GM23338 (cell line): ENCODE measurements around the gene LIPA. TPM values are rescaled to one million over a fixed set of nuclear protein-coding genes. Genes with fewer than 3 reads are reported as not detected.

Experiments used
- ATAC-seq: fragments of 200-7000 bp; cut with Tn5 transposase; 3 replicates; pipeline ENCODE4 v1.9.1; 2020
- DNase-seq: peaks from one replicate; pipeline ENCODE4 v3.0.0-alpha.2; 2015; ENCODE audit warnings: low spot score
- H2AFZ ChIP-seq: fragments of 200-600 bp; sonication (generic); 2 replicates; pipeline ENCODE4 v1.8.0; 2016; ENCODE audit warnings: antibody characterized with exemption, mild to moderate bottlenecking, moderate library complexity
- H3F3A ChIP-seq: fragments of 200-600 bp; sonication (generic); replicated peaks from 2 replicates; pipeline ENCODE4 v1.8.0; 2017; ENCODE audit warnings: antibody characterized with exemption, mixed run types, low read depth
- H3K27ac ChIP-seq: fragments of 200-600 bp; sonication (generic); 2 replicates; pipeline ENCODE4 v1.6.1; 2016; ENCODE audit warnings: low read depth
- H3K27me3 ChIP-seq: fragments of 200-600 bp; sonication (generic); 2 replicates; pipeline ENCODE4 v1.8.0; 2016; ENCODE audit warnings: mild to moderate bottlenecking, mixed run types, moderate library complexity; ENCODE audit not compliant: insufficient read depth
- H3K36me3 ChIP-seq: fragments of 200-600 bp; sonication (generic); 2 replicates; pipeline ENCODE4 v1.8.0; 2016; ENCODE audit warnings: mild to moderate bottlenecking; ENCODE audit not compliant: insufficient read depth
- H3K4me1 ChIP-seq: fragments of 200-600 bp; sonication (generic); 2 replicates; pipeline ENCODE4 v1.8.0; 2016; ENCODE audit warnings: mild to moderate bottlenecking, moderate library complexity; ENCODE audit not compliant: insufficient read depth
- H3K4me2 ChIP-seq: fragments of 200-600 bp; sonication (generic); 2 replicates; pipeline ENCODE4 v1.7.1; 2017; ENCODE audit warnings: mixed run types
- H3K4me3 ChIP-seq: fragments of 200-600 bp; sonication (generic); 2 replicates; pipeline ENCODE4 v1.6.1; 2016; ENCODE audit warnings: mixed run types
- H3K79me2 ChIP-seq: fragments of 200-600 bp; sonication (generic); replicated peaks from 2 replicates; pipeline ENCODE4 v1.8.0; 2017; ENCODE audit warnings: mild to moderate bottlenecking; ENCODE audit not compliant: insufficient read depth
- H3K9me2 ChIP-seq: fragments of 200-600 bp; sonication (generic); 2 replicates; pipeline ENCODE4 v1.8.0; 2017; ENCODE audit not compliant: insufficient read depth
- H4K20me1 ChIP-seq: fragments of 200-600 bp; sonication (generic); replicated peaks from 2 replicates; pipeline ENCODE4 v1.8.0; 2017; ENCODE audit warnings: mild to moderate bottlenecking; ENCODE audit not compliant: insufficient read depth
- H3K27ac Mint-ChIP-seq: 2 replicates; pipeline ENCODE4 v1.8.0; 2020; ENCODE audit warnings: inconsistent platforms, mild to moderate bottlenecking, moderate library complexity, mixed read lengths
- H3K27me3 Mint-ChIP-seq: 3 replicates; pipeline ENCODE4 v1.8.0; 2022; ENCODE audit warnings: low read depth, mild to moderate bottlenecking, moderate library complexity, mixed read lengths, inconsistent platforms; ENCODE audit not compliant: insufficient read depth, poor library complexity
- H3K36me3 Mint-ChIP-seq: 3 replicates; pipeline ENCODE4 v1.8.0; 2021; ENCODE audit warnings: low read depth, mild to moderate bottlenecking, inconsistent platforms, moderate library complexity, mixed read lengths
- H3K4me1 Mint-ChIP-seq: 3 replicates; pipeline ENCODE4 v1.8.0; 2020; ENCODE audit warnings: mild to moderate bottlenecking, inconsistent platforms, mixed read lengths
- H3K4me3 Mint-ChIP-seq: 3 replicates; pipeline ENCODE4 v1.8.0; 2021; ENCODE audit warnings: moderate library complexity, mild to moderate bottlenecking, inconsistent platforms, mixed read lengths
- H3K9me3 Mint-ChIP-seq: 3 replicates; pipeline ENCODE4 v1.8.0; 2020; ENCODE audit warnings: moderate library complexity, mild to moderate bottlenecking, inconsistent platforms, mixed read lengths
- CREB1 ChIP-seq: fragments of 250-450 bp; sonication (Bioruptor Pico); IDR thresholded peaks from 2 replicates; pipeline ENCODE4 v1.5.0; 2020; ENCODE audit warnings: low read depth, mild to moderate bottlenecking, moderate library complexity
- EZH2 ChIP-seq: fragments of 200-600 bp; sonication (generic); IDR thresholded peaks from one replicate; pipeline ENCODE4 v1.8.0; 2017; ENCODE audit warnings: antibody characterized with exemption, mild to moderate bottlenecking, low read depth; ENCODE audit not compliant: unreplicated experiment
- EZH2phosphoT487 ChIP-seq: fragments of 200-600 bp; sonication (generic); IDR thresholded peaks from one replicate; pipeline ENCODE4 v1.8.1; 2018; ENCODE audit warnings: antibody characterized with exemption; ENCODE audit not compliant: unreplicated experiment
- JUNB ChIP-seq: IDR thresholded peaks from one replicate; pipeline ENCODE4 v1.6.1; 2016; ENCODE audit warnings: antibody characterized with exemption; ENCODE audit not compliant: unreplicated experiment
- NANOG ChIP-seq: IDR thresholded peaks from 2 replicates; pipeline ENCODE4 v1.6.1; 2016; ENCODE audit warnings: antibody characterized with exemption, borderline replicate concordance
- POLR2AphosphoS5 ChIP-seq: IDR thresholded peaks from 2 replicates; pipeline ENCODE4 v1.6.1; 2016; ENCODE audit warnings: antibody characterized with exemption, low read depth
- REST ChIP-seq: IDR thresholded peaks from one replicate; pipeline ENCODE4 v1.6.1; 2018; ENCODE audit warnings: antibody characterized with exemption; ENCODE audit not compliant: unreplicated experiment
- STAT1 ChIP-seq: IDR thresholded peaks from one replicate; pipeline ENCODE4 v1.6.1; 2016; ENCODE audit warnings: antibody characterized with exemption; ENCODE audit not compliant: unreplicated experiment
- ZNF114 ChIP-seq: fragments of 250-450 bp; sonication (Bioruptor Pico); IDR thresholded peaks from 2 replicates; pipeline ENCODE4 v1.5.0; 2020; ENCODE audit warnings: mild to moderate bottlenecking, moderate library complexity
- ZNF331 ChIP-seq: fragments of 250-450 bp; sonication (Bioruptor Pico); IDR thresholded peaks from 2 replicates; pipeline ENCODE4 v1.5.0; 2020; ENCODE audit warnings: low read depth, mild to moderate bottlenecking, moderate library complexity
- ZNF462 ChIP-seq: fragments of 250-450 bp; sonication (Bioruptor Pico); IDR thresholded peaks from 2 replicates; pipeline ENCODE4 v1.5.0; 2020; ENCODE audit warnings: mild to moderate bottlenecking, moderate library complexity
- polyA plus RNA-seq: library from polyadenylated mRNA; unstranded; fragments of >200 nt; fragmentation: Nextera tagmentation; extraction: Ambion mirVana; gene quantifications from 2 replicates; pipeline ENCODE4 v1.2.1, GENCODE V29; 2016
- total RNA-seq: library from RNA; depleted of rRNA; stranded (reverse); fragments of >200 nt; shearing (Covaris generic); gene quantifications from 2 replicates; pipeline ENCODE4 v1.2.3, GENCODE V29; 2014
- TF ChIP-seq, protein P1 (sequence below), 2 experiments: fragments of 200-600 bp in 1 of 2; sonication (generic) in 1 of 2; conservative IDR thresholded peaks; 2 replicates each; pipeline versions ENCODE4 v1.5.1 to v1.6.1; 2016 to 2017; ENCODE audit warnings: antibody characterized with exemption in 2 of 2, low read depth in 2 of 2, mild to moderate bottlenecking in 2 of 2, moderate library complexity in 1 of 2
- TF ChIP-seq, protein P2 (sequence below): IDR thresholded peaks from 2 replicates; pipeline ENCODE4 v1.6.1; 2016; ENCODE audit warnings: antibody characterized with exemption

The LIPA gene
- total and polyA plus RNA-seq, 2 experiments from 2014 or later = 37.8 to 86.3 TPM

GRCh38 chr10:89299031-89299430, 47.5 kb upstream of the LIPA start:
- no peak overlapping the region for H2AFZ ChIP-seq
- H3K9me3 Mint-ChIP-seq = no peaks in the 10 kb centered on the region
- no peak for TF ChIP-seq NANOG
- no peak for TF ChIP-seq ZNF114
- no peak for TF ChIP-seq REST
- TF ChIP-seq, protein P1, sequence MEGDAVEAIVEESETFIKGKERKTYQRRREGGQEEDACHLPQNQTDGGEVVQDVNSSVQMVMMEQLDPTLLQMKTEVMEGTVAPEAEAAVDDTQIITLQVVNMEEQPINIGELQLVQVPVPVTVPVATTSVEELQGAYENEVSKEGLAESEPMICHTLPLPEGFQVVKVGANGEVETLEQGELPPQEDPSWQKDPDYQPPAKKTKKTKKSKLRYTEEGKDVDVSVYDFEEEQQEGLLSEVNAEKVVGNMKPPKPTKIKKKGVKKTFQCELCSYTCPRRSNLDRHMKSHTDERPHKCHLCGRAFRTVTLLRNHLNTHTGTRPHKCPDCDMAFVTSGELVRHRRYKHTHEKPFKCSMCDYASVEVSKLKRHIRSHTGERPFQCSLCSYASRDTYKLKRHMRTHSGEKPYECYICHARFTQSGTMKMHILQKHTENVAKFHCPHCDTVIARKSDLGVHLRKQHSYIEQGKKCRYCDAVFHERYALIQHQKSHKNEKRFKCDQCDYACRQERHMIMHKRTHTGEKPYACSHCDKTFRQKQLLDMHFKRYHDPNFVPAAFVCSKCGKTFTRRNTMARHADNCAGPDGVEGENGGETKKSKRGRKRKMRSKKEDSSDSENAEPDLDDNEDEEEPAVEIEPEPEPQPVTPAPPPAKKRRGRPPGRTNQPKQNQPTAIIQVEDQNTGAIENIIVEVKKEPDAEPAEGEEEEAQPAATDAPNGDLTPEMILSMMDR (conservative IDR thresholded peaks at IDR 0.05; ENCODE audit: low read depth in 2 of 2) = no peak
- no peak for TF ChIP-seq STAT1
- TF ChIP-seq ZNF331 = no peak
- TF ChIP-seq, protein P2, sequence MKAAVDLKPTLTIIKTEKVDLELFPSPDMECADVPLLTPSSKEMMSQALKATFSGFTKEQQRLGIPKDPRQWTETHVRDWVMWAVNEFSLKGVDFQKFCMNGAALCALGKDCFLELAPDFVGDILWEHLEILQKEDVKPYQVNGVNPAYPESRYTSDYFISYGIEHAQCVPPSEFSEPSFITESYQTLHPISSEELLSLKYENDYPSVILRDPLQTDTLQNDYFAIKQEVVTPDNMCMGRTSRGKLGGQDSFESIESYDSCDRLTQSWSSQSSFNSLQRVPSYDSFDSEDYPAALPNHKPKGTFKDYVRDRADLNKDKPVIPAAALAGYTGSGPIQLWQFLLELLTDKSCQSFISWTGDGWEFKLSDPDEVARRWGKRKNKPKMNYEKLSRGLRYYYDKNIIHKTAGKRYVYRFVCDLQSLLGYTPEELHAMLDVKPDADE = no peak
- TF ChIP-seq CREB1 (CRISPR knock-in tag) = no peak
- TF ChIP-seq JUNB = no peak
- no peak for TF ChIP-seq EZH2phosphoT487
- TF ChIP-seq POLR2AphosphoS5 = no peak
- TF ChIP-seq EZH2 = no peak
- TF ChIP-seq ZNF462 (CRISPR knock-in tag) = no peak
- ATAC-seq = no peak
- H3F3A ChIP-seq = no peaks in the 10 kb centered on the region
- DNase-seq = no peak
- no peaks in the 10 kb centered on the region for H3K79me2 ChIP-seq
- H3K4me1 ChIP-seq = peaks cover 13% of the 10 kb centered on the region; the same call in 1 of the 2 replicates
- H3K27me3 Mint-ChIP-seq = no peaks in the 10 kb centered on the region
- no peaks in the 10 kb centered on the region for H3K9me2 ChIP-seq
- no peak overlapping the region for H3K4me3 ChIP-seq
- no peak overlapping the region for H3K27ac ChIP-seq
- no peaks in the 10 kb centered on the region for H4K20me1 ChIP-seq
- no peak overlapping the region for H3K27ac Mint-ChIP-seq
- H3K27me3 ChIP-seq = no peaks in the 10 kb centered on the region
- no peaks in the 10 kb centered on the region for H3K36me3 ChIP-seq
- no peak overlapping the region for H3K4me2 ChIP-seq
- no peaks in the 10 kb centered on the region for H3K36me3 Mint-ChIP-seq
- H3K4me3 Mint-ChIP-seq = no peak overlapping the region
- H3K4me1 Mint-ChIP-seq = peaks cover 24% of the 10 kb centered on the region
